SK-N-SH (cell line): ENCODE data around the gene PKD1. TPM values are rescaled to one million over a fixed set of nuclear protein-coding genes. Genes with fewer than 3 reads are reported as not detected.

Experiments used
- CTCF ChIA-PET: fragments of 300-600, 350-600 bp; formaldehyde crosslinking; extraction: SDS; loops from one replicate; lab custom pipeline; 2021; lab: Yijun Ruan, JAX
- POLR2A ChIA-PET: fragments of 350-600 bp; sonication (Branson Sonifier 250); formaldehyde crosslinking; extraction: SDS; loops from one replicate; lab custom pipeline; 2020; ENCODE audit warnings: antibody characterized with exemption, inconsistent platforms; lab: Yijun Ruan, JAX
- DNase-seq: peaks from one replicate; pipeline ENCODE4 v3.0.0; 2012
- H2AFZ ChIP-seq: fragments of 200-600 bp; sonication (generic); 2 replicates; pipeline ENCODE4 v1.8.1; 2016; ENCODE audit warnings: antibody characterized with exemption, mild to moderate bottlenecking, low read depth
- H3F3A ChIP-seq: fragments of 200-600 bp; sonication (generic); replicated peaks from 2 replicates; pipeline ENCODE3; 2016; ENCODE audit warnings: antibody characterized with exemption, mild to moderate bottlenecking; ENCODE audit not compliant: insufficient read depth
- H3K27ac ChIP-seq, 2 experiments: fragments of 200-500 bp in 1 of 2; fragments of 200-600 bp in 1 of 2; sonication (Bioruptor generic) in 1 of 2; sonication (generic), shearing (Covaris generic) in 1 of 2; 2 replicates each; pipeline versions ENCODE4 v1.5.1 to v1.6.1; 2014 to 2016; ENCODE audit warnings: low read depth in 2 of 2, inconsistent platforms in 1 of 2, low read length in 1 of 2, mild to moderate bottlenecking in 1 of 2, mixed read lengths in 1 of 2
- H3K27me3 ChIP-seq: fragments of 200-600 bp; sonication (generic), shearing (Covaris generic); 2 replicates; pipeline ENCODE4 v1.6.1; 2016; ENCODE audit warnings: mixed run types; ENCODE audit not compliant: insufficient read depth
- H3K36me3 ChIP-seq, 2 experiments: fragments of 200-500 bp in 1 of 2; fragments of 200-600 bp in 1 of 2; sonication (Bioruptor generic) in 1 of 2; sonication (generic) in 1 of 2; replicated peaks in 1 of 2; 2 replicates each; pipeline versions ENCODE3 to v1.5.1; 2014 to 2016; ENCODE audit warnings: low read length in 1 of 2, mild to moderate bottlenecking in 1 of 2; ENCODE audit not compliant: insufficient read depth in 2 of 2, control insufficient read depth in 1 of 2
- H3K4me1 ChIP-seq, 2 experiments: fragments of 200-500 bp in 1 of 2; fragments of 200-600 bp in 1 of 2; sonication (Bioruptor generic) in 1 of 2; sonication (generic), shearing (Covaris generic) in 1 of 2; 2 replicates each; pipeline versions ENCODE4 v1.5.1 to v1.6.1; 2014 to 2016; ENCODE audit warnings: low read depth in 1 of 2, low read length in 1 of 2, mixed run types in 1 of 2; ENCODE audit not compliant: insufficient read depth in 2 of 2, control insufficient read depth in 1 of 2
- H3K4me2 ChIP-seq: fragments of 200-600 bp; sonication (generic), shearing (Covaris generic); 2 replicates; pipeline ENCODE4 v1.6.1; 2017; ENCODE audit warnings: mixed run types
- H3K4me3 ChIP-seq, 2 experiments: fragments of 200-500 bp in 1 of 2; fragments of 200-600 bp in 1 of 2; sonication (Bioruptor generic) in 1 of 2; sonication (generic), shearing (Covaris generic) in 1 of 2; 2 replicates each; pipeline versions ENCODE4 v1.5.1 to v1.8.1; 2014 to 2016; ENCODE audit warnings: low read depth in 2 of 2, inconsistent platforms in 1 of 2, low read length in 1 of 2, mild to moderate bottlenecking in 1 of 2, mixed read lengths in 1 of 2, moderate library complexity in 1 of 2
- H3K79me2 ChIP-seq: fragments of 200-600 bp; sonication (generic); 2 replicates; pipeline ENCODE4 v1.8.1; 2017; ENCODE audit warnings: mild to moderate bottlenecking; ENCODE audit not compliant: insufficient read depth
- H3K9ac ChIP-seq: fragments of 200-600 bp; sonication (generic); 2 replicates; pipeline ENCODE4 v1.6.1; 2017; ENCODE audit warnings: mixed run types
- H3K9me2 ChIP-seq: fragments of 200-600 bp; sonication (generic); 2 replicates; pipeline ENCODE4 v1.6.1; 2017; ENCODE audit warnings: mixed run types
- H3K9me3 ChIP-seq: fragments of 200-600 bp; sonication (generic); 2 replicates; pipeline ENCODE4 v1.6.1; 2017; ENCODE audit warnings: mixed run types, mild to moderate bottlenecking, moderate library complexity
- H4K20me1 ChIP-seq: fragments of 200-600 bp; sonication (generic); 2 replicates; pipeline ENCODE4 v1.6.1; 2017; ENCODE audit warnings: mild to moderate bottlenecking, mixed run types; ENCODE audit not compliant: insufficient read depth
- CHD2 ChIP-seq: fragments of 150-350 bp; IDR thresholded peaks from 2 replicates; pipeline ENCODE4 v1.6.1; 2018; ENCODE audit warnings: low read length; ENCODE audit not compliant: partially characterized antibody
- ELF1 ChIP-seq: IDR thresholded peaks from 2 replicates; pipeline ENCODE4 v1.4.0; 2012
- FOSL2 ChIP-seq: IDR thresholded peaks from 2 replicates; pipeline ENCODE4 v1.4.0; 2012; ENCODE audit warnings: low read depth, mild to moderate bottlenecking, moderate library complexity, borderline replicate concordance
- FOXJ3 ChIP-seq: sonication (generic); formaldehyde crosslinking; IDR thresholded peaks from 2 replicates; pipeline ENCODE4 v1.5.1; 2020; ENCODE audit warnings: mild to moderate bottlenecking, missing genetic modification reagents
- FOXM1 ChIP-seq: IDR thresholded peaks from 2 replicates; pipeline ENCODE4 v1.4.0; 2012; ENCODE audit warnings: low read depth, mild to moderate bottlenecking
- IRF3 ChIP-seq: fragments of 150-350 bp; IDR thresholded peaks from 2 replicates; pipeline ENCODE4 v1.6.1; 2016; ENCODE audit warnings: mild to moderate bottlenecking, low read depth, low read length
- MAX ChIP-seq: IDR thresholded peaks from 2 replicates; pipeline ENCODE4 v1.4.0; 2012; ENCODE audit warnings: low read depth
- MEF2A ChIP-seq: IDR thresholded peaks from 2 replicates; pipeline ENCODE4 v1.4.0; 2012; ENCODE audit warnings: low read depth, borderline replicate concordance
- NFIC ChIP-seq: IDR thresholded peaks from 2 replicates; pipeline ENCODE4 v1.4.0; 2012; ENCODE audit warnings: borderline replicate concordance
- NRF1 ChIP-seq: IDR thresholded peaks from 2 replicates; pipeline ENCODE4 v1.6.1; 2012; ENCODE audit warnings: low read depth, mild to moderate bottlenecking, low read length
- RAD21 ChIP-seq: IDR thresholded peaks from 2 replicates; pipeline ENCODE4 v1.6.1; 2012; ENCODE audit warnings: mild to moderate bottlenecking, low read length
- RCOR1 ChIP-seq: fragments of 150-350 bp; IDR thresholded peaks from 2 replicates; pipeline ENCODE4 v1.6.1; 2017; ENCODE audit warnings: antibody characterized with exemption, low read length
- SIN3A ChIP-seq: IDR thresholded peaks from 2 replicates; pipeline ENCODE4 v1.6.1; 2012; ENCODE audit warnings: low read depth, mild to moderate bottlenecking, low read length, moderate library complexity, borderline replicate concordance
- SMC3 ChIP-seq: IDR thresholded peaks from 2 replicates; pipeline ENCODE4 v1.6.1; 2012; ENCODE audit warnings: low read depth, low read length, improper control_type of control experiment
- TCF12 ChIP-seq: IDR thresholded peaks from 2 replicates; pipeline ENCODE4 v1.4.0; 2012
- TEAD4 ChIP-seq: IDR thresholded peaks from 2 replicates; pipeline ENCODE4 v1.4.0; 2012; ENCODE audit warnings: mild to moderate bottlenecking, borderline replicate concordance; ENCODE audit not compliant: insufficient read depth
- USF1 ChIP-seq: IDR thresholded peaks from 2 replicates; pipeline ENCODE4 v1.4.0; 2012; ENCODE audit warnings: low read depth, borderline replicate concordance
- WGBS: methylation state at CpG from one replicate; pipeline ENCODE4 v1.1.6; 2017; ENCODE audit warnings: low lambda C conversion rate; 5-methylcytosine and 5-hydroxymethylcytosine counted together
- polyA plus RNA-seq, 3 experiments: library from polyadenylated mRNA; depleted of rRNA; stranded (reverse); fragments of >200 nt; gene quantifications; 2 replicates each; pipeline ENCODE4 v1.2.3, GENCODE V29; 2012

The PKD1 gene
- polyA plus RNA-seq, 1 of the 3 experiments (the other 2 are of a cell fraction): 47.4 TPM

- POLR2A ChIA-PET: interaction anchor here (0.6 kb wide), 1 partner anchor 199 kb away, joined by 3 read pairs; no protein-coding TSS in a partner anchor
- Histone ChIP-seq H3K4me2 (no peak overlapping the region), H2AFZ (no peak overlapping the region), H3K79me2 (no peaks in the 10 kb centered on the region), H3K9me3 (no peaks in the 10 kb centered on the region), H3K36me3 (peaks cover 0 to 13% of the 10 kb centered on the region in 2 experiments), H3K4me1 (no peaks in the 10 kb centered on the region), H3K27ac (no peak overlapping the region), H4K20me1 (no peaks in the 10 kb centered on the region), H3K27me3 (no peaks in the 10 kb centered on the region), H3F3A (no peaks in the 10 kb centered on the region), H3K9me2 (no peaks in the 10 kb centered on the region), H3K4me3 (no peak overlapping the region), H3K9ac (no peak overlapping the region)
- TF ChIP-seq TCF12 (no peak), FOSL2 (no peak), ELF1 (no peak), CHD2 (no peak), FOXJ3 (CRISPR knock-in tag) (no peak), USF1 (no peak), SIN3A (no peak), RCOR1 (no peak), NRF1 (no peak), MAX (no peak), NFIC (no peak), FOXM1 (no peak), MEF2A (no peak), RAD21 (no peak), TEAD4 (no peak), IRF3 (no peak), SMC3 (no peak)
- WGBS: 96% methylated on average over 17 of the region's 20 CpGs
- CTCF ChIA-PET: no interaction called here
- no peak for DNase-seq
These were observed 46.3 kb upstream of the PKD1 start for GRCh38 chr16:2181952-2182351.
